PC-9 (cell line): ENCODE results near the gene UTP15.

Experiments used
- CTCF ChIP-seq: fragments of 200-600 bp; sonication (generic); conservative IDR thresholded peaks from 2 replicates; pipeline ENCODE4 v1.6.1; 2017; ENCODE audit warnings: mixed run types, antibody characterized with exemption, mild to moderate bottlenecking, moderate library complexity
- EZH2 ChIP-seq: fragments of 200-600 bp; sonication (generic); IDR thresholded peaks from 2 replicates; pipeline ENCODE4 v1.8.0; 2017; ENCODE audit warnings: antibody characterized with exemption, low read depth

DNA sequence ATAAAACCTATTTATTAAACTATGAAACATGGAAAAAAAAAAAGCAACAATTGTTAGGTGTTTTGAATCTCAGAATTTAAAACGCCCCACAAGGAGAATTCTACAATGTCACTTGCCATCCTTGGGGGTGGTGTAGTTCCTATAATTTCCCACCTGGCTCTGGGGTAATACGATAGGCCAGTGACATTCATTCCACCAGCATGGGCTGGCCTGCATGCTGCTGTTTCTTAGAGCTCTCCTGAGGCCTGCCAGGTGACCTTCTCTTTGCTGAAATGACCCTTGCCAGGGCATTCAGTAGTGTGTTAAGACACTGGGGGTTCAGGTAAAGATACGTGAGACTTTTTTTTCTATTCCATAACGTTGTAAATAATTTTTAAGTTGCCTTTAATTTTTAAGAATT is 50.4 kb downstream of the UTP15 start:
- TF ChIP-seq CTCF = no peak
- TF ChIP-seq EZH2 = no peak
